Measurements from ENCODE around the gene MAP6.

Gene MAP6

DNA sequence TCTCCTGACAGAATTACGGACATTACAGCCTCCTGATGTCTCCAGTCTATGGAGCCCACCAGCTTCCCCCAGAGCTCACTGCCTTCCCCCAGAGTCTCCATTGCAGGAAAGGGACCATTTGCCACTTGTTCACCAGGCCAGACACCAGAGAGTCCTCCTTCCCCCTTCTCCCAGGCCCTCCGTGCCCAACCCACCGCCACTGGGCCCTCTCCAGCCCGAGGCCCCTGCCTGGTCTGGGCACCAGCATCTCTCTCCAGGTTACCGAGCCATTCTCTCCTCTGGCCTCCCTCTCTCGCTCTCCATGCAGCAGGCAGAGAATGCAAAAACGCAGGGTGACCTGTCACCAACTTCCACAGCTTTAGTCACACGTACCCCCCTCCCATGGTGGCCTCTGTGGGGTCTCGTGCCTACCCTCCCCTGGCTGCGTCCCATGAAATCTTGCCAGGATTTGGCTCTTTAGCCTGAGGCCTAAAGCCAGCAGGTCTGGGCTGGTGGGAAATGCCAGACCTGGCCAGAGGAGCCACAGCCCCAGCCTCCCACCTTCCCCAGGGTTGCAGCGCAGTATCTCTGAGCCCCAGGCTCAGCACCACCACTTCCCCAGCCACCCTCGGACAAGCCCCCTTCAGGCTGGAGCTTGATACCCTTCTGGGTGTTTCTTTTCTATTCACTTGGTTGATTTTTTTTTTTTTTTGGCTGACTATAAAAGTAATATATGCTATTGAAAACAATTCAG lies 113.6 kb downstream of the MAP6 start:
- no peaks in the 10 kb centered on the region for H3K27me3 ChIP-seq (ENCODE audit: insufficient read depth, low read length)
- H2BK5ac ChIP-seq (ENCODE audit: low read depth, low read length, poor library complexity) = no peak overlapping the region
- H2BK120ac ChIP-seq (ENCODE audit: insufficient read depth, low read length, poor library complexity) = no peak overlapping the region
- no peak overlapping the region for H4K8ac ChIP-seq (ENCODE audit: low read depth, low read length)
- no peak overlapping the region for H3K14ac ChIP-seq (ENCODE audit: low read length)
- H3K23ac ChIP-seq (ENCODE audit: low read length) = no peak overlapping the region
- no peak for DNase-seq
- H3K36me3 ChIP-seq (ENCODE audit: control insufficient read depth in 1 of 2, insufficient read depth in 2 of 2, low read length in 2 of 2) = no peaks in the 10 kb centered on the region
- H2AFZ ChIP-seq (ENCODE audit: insufficient read depth, low read length, poor library complexity) = no peak overlapping the region
- no peak overlapping the region for H3K4me2 ChIP-seq (ENCODE audit: low read length)
- H2AK5ac ChIP-seq (ENCODE audit: low read length) = no peak overlapping the region
- H3K9me3 ChIP-seq (ENCODE audit: insufficient read depth, low read depth, low read length) = peaks cover 2% of the 10 kb centered on the region
- H3K79me1 ChIP-seq (ENCODE audit: low read length) = peaks cover 9% of the 10 kb centered on the region
- WGBS (ENCODE audit: extremely low coverage, insufficient coverage, insufficient read length) = no CpG with 5 or more reads among the region's 12 CpGs
- H3K79me2 ChIP-seq (ENCODE audit: control insufficient read depth, insufficient read depth, low read length, poor library complexity) = no peaks in the 10 kb centered on the region
- peaks cover 15 to 16% of the 10 kb centered on the region in 2 experiments for H3K4me1 ChIP-seq (ENCODE audit: control insufficient read depth in 1 of 2, insufficient read depth in 2 of 2, low read length in 2 of 2)
- H3K18ac ChIP-seq (ENCODE audit: low read length) = no peak overlapping the region
- H3K4me3 ChIP-seq (ENCODE audit: low read depth, low read length) = no peak overlapping the region
- no peak overlapping the region for H2BK12ac ChIP-seq (ENCODE audit: low read length)
- H4K91ac ChIP-seq (ENCODE audit: low read depth, low read length) = no peak overlapping the region
- no peak overlapping the region for H3K4ac ChIP-seq (ENCODE audit: low read depth, low read length)
- no peak overlapping the region for H3K27ac ChIP-seq (ENCODE audit: low read depth, low read length)
- no peak overlapping the region for H3K9ac ChIP-seq (ENCODE audit: low read length)
- H4K12ac ChIP-seq (ENCODE audit: low read depth, low read length) = no peak overlapping the region

GRCh38 chr11:75554258-75555022 lies 114.4 kb downstream of the MAP6 start:
- Histone ChIP-seq H3K9ac (ENCODE audit: low read length) (no peak overlapping the region), H3K4ac (ENCODE audit: low read depth, low read length) (no peak overlapping the region), H3K4me2 (ENCODE audit: low read length) (no peak overlapping the region), H3K79me2 (ENCODE audit: control insufficient read depth, insufficient read depth, low read length, poor library complexity) (no peaks in the 10 kb centered on the region), H3K4me3 (ENCODE audit: low read depth, low read length) (no peak overlapping the region), H2BK5ac (ENCODE audit: low read depth, low read length, poor library complexity) (no peak overlapping the region), H3K23ac (ENCODE audit: low read length) (no peak overlapping the region), H3K9me3 (ENCODE audit: insufficient read depth, low read depth, low read length) (peaks cover 2% of the 10 kb centered on the region), H2AK5ac (ENCODE audit: low read length) (no peak overlapping the region), H2BK120ac (ENCODE audit: insufficient read depth, low read length, poor library complexity) (no peak overlapping the region), H3K36me3 (ENCODE audit: control insufficient read depth in 1 of 2, insufficient read depth in 2 of 2, low read length in 2 of 2) (no peaks in the 10 kb centered on the region), H3K4me1 (ENCODE audit: control insufficient read depth in 1 of 2, insufficient read depth in 2 of 2, low read length in 2 of 2) (peaks cover 11% of the 10 kb centered on the region in 2 experiments), H2AFZ (ENCODE audit: insufficient read depth, low read length, poor library complexity) (no peak overlapping the region), H3K14ac (ENCODE audit: low read length) (no peak overlapping the region), H4K91ac (ENCODE audit: low read depth, low read length) (no peak overlapping the region), H3K27me3 (ENCODE audit: insufficient read depth, low read length) (no peaks in the 10 kb centered on the region), H3K27ac (ENCODE audit: low read depth, low read length) (no peak overlapping the region), H3K79me1 (ENCODE audit: low read length) (peaks cover 5% of the 10 kb centered on the region), H3K18ac (ENCODE audit: low read length) (no peak overlapping the region), H2BK12ac (ENCODE audit: low read length) (no peak overlapping the region), H4K8ac (ENCODE audit: low read depth, low read length) (no peak overlapping the region), H4K12ac (ENCODE audit: low read depth, low read length) (no peak overlapping the region)
- no CpG with 5 or more reads among the region's 21 CpGs for WGBS (ENCODE audit: extremely low coverage, insufficient coverage, insufficient read length)
- DNase-seq = no peak

GRCh38 chr11:75553889-75554257 lies 115.0 kb downstream of the MAP6 start:
- no peak overlapping the region for H2AFZ ChIP-seq (ENCODE audit: insufficient read depth, low read length, poor library complexity)
- no peak overlapping the region for H3K23ac ChIP-seq (ENCODE audit: low read length)
- H2BK120ac ChIP-seq (ENCODE audit: insufficient read depth, low read length, poor library complexity) = no peak overlapping the region
- H4K91ac ChIP-seq (ENCODE audit: low read depth, low read length) = no peak overlapping the region
- no peak overlapping the region for H4K8ac ChIP-seq (ENCODE audit: low read depth, low read length)
- H3K4me3 ChIP-seq (ENCODE audit: low read depth, low read length) = no peak overlapping the region
- H3K36me3 ChIP-seq (ENCODE audit: control insufficient read depth in 1 of 2, insufficient read depth in 2 of 2, low read length in 2 of 2) = no peaks in the 10 kb centered on the region
- WGBS (ENCODE audit: extremely low coverage, insufficient coverage, insufficient read length) = no CpG with 5 or more reads among the region's 1 CpG
- no peak overlapping the region for H3K27ac ChIP-seq (ENCODE audit: low read depth, low read length)
- H2BK12ac ChIP-seq (ENCODE audit: low read length) = no peak overlapping the region
- H3K9ac ChIP-seq (ENCODE audit: low read length) = no peak overlapping the region
- no peak overlapping the region for H3K4me2 ChIP-seq (ENCODE audit: low read length)
- no peak overlapping the region for H2BK5ac ChIP-seq (ENCODE audit: low read depth, low read length, poor library complexity)
- H3K4ac ChIP-seq (ENCODE audit: low read depth, low read length) = no peak overlapping the region
- peaks cover 2% of the 10 kb centered on the region for H3K9me3 ChIP-seq (ENCODE audit: insufficient read depth, low read depth, low read length)
- H2AK5ac ChIP-seq (ENCODE audit: low read length) = no peak overlapping the region
- H3K27me3 ChIP-seq (ENCODE audit: insufficient read depth, low read length) = no peaks in the 10 kb centered on the region
- no peaks in the 10 kb centered on the region for H3K79me2 ChIP-seq (ENCODE audit: control insufficient read depth, insufficient read depth, low read length, poor library complexity)
- no peak overlapping the region for H4K12ac ChIP-seq (ENCODE audit: low read depth, low read length)
- peaks cover 2% of the 10 kb centered on the region for H3K79me1 ChIP-seq (ENCODE audit: low read length)
- no peak for DNase-seq
- H3K4me1 ChIP-seq (ENCODE audit: control insufficient read depth in 1 of 2, insufficient read depth in 2 of 2, low read length in 2 of 2) = peaks cover 6 to 7% of the 10 kb centered on the region in 2 experiments
- H3K18ac ChIP-seq (ENCODE audit: low read length) = no peak overlapping the region
- no peak overlapping the region for H3K14ac ChIP-seq (ENCODE audit: low read length)

- no peak overlapping the region for H3K4ac ChIP-seq (ENCODE audit: low read depth, low read length)
- peaks cover 2% of the 10 kb centered on the region for H3K9me3 ChIP-seq (ENCODE audit: insufficient read depth, low read depth, low read length)
- no peak overlapping the region for H4K91ac ChIP-seq (ENCODE audit: low read depth, low read length)
- H3K79me1 ChIP-seq (ENCODE audit: low read length) = no peaks in the 10 kb centered on the region
- DNase-seq = no peak
- H3K36me3 ChIP-seq (ENCODE audit: control insufficient read depth in 1 of 2, insufficient read depth in 2 of 2, low read length in 2 of 2) = no peaks in the 10 kb centered on the region
- no peak overlapping the region for H3K23ac ChIP-seq (ENCODE audit: low read length)
- no peak overlapping the region for H2AFZ ChIP-seq (ENCODE audit: insufficient read depth, low read length, poor library complexity)
- H3K14ac ChIP-seq (ENCODE audit: low read length) = no peak overlapping the region
- H2BK12ac ChIP-seq (ENCODE audit: low read length) = no peak overlapping the region
- no peak overlapping the region for H4K12ac ChIP-seq (ENCODE audit: low read depth, low read length)
- H2BK5ac ChIP-seq (ENCODE audit: low read depth, low read length, poor library complexity) = no peak overlapping the region
- H3K27me3 ChIP-seq (ENCODE audit: insufficient read depth, low read length) = no peaks in the 10 kb centered on the region
- no peak overlapping the region for H3K9ac ChIP-seq (ENCODE audit: low read length)
- peaks cover 2% of the 10 kb centered on the region in 2 experiments for H3K4me1 ChIP-seq (ENCODE audit: control insufficient read depth in 1 of 2, insufficient read depth in 2 of 2, low read length in 2 of 2)
- H2AK5ac ChIP-seq (ENCODE audit: low read length) = no peak overlapping the region
- H3K4me2 ChIP-seq (ENCODE audit: low read length) = no peak overlapping the region
- WGBS (ENCODE audit: extremely low coverage, insufficient coverage, insufficient read length) = no CpG with 5 or more reads among the region's 6 CpGs
- H2BK120ac ChIP-seq (ENCODE audit: insufficient read depth, low read length, poor library complexity) = no peak overlapping the region
- H3K4me3 ChIP-seq (ENCODE audit: low read depth, low read length) = no peak overlapping the region
- H4K8ac ChIP-seq (ENCODE audit: low read depth, low read length) = no peak overlapping the region
- H3K18ac ChIP-seq (ENCODE audit: low read length) = no peak overlapping the region
- H3K79me2 ChIP-seq (ENCODE audit: control insufficient read depth, insufficient read depth, low read length, poor library complexity) = no peaks in the 10 kb centered on the region
- no peak overlapping the region for H3K27ac ChIP-seq (ENCODE audit: low read depth, low read length)
Observed at GRCh38 chr11:75553182-75553581, 115.7 kb downstream of the MAP6 start.

Data from trophoblast cell (in vitro differentiated cells and primary cell).